Subcutaneous adipose tissue (tissue), 4 donors: ENCODE data around the gene TRIP13. TPM values are rescaled to one million over a fixed set of nuclear protein-coding genes. Genes with fewer than 3 reads are reported as not detected.

Source experiments
- CTCF ChIP-seq: fragments of 450-650 bp; IDR thresholded peaks from one replicate; pipeline ENCODE4 v1.5.1; 2016; ENCODE audit warnings: low read depth, mild to moderate bottlenecking, control low read depth, antibody characterized with exemption, moderate library complexity
- total RNA-seq, 4 donors: library from RNA; depleted of rRNA; stranded (reverse); fragments of >200 nt; gene quantifications; one replicate each; pipeline ENCODE4 v1.1.0, GENCODE V29; 2016

Gene TRIP13
- total RNA-seq, 4 donors from 2014 or later, result 0.75 to 2.4 (median 1.5) TPM; not detected in 1

- TF ChIP-seq CTCF, result no peak
Measured at GRCh38 chr5:926417-927171, 33.9 kb downstream of the TRIP13 start.

GRCh38 chr5:927172-928015, 34.7 kb downstream of the TRIP13 start:
- TF ChIP-seq CTCF, result no peak

GRCh38 chr5:929596-929995, 36.9 kb downstream of the TRIP13 start:
- TF ChIP-seq CTCF, result no peak

GRCh38 chr5:930866-931265, 38.2 kb downstream of the TRIP13 start:
- no peak for TF ChIP-seq CTCF

GRCh38 chr5:931570-932145, 39.0 kb downstream of the TRIP13 start:
- no peak for TF ChIP-seq CTCF

GRCh38 chr5:932151-932627, 39.5 kb downstream of the TRIP13 start:
- TF ChIP-seq CTCF, result no peak
